ENCODE results near the gene C16orf96.

The C16orf96 gene

DNA sequence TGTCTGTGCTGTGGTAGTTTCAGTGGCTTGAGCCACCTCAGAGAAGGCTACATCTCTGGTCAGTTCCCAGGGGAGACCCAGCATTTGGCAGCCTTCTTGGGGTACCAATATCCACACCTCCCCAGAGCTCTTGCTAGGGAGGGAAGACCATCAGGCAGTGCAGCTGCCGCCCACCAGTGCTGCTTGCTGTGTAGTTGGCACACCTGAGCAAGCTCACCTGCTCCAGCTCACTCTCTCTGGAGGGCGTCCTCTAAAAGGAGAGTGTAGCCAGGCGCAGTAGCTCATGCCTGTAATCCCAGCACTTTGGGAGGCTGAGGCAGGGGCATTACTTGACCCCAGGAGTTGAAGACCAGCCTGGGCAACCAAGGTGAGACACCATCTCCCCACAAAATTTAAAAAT lies 47.3 kb upstream of the C16orf96 start:
- Histone ChIP-seq H3K79me2 (ENCODE audit: insufficient read depth, low read length) (no peaks in the 10 kb centered on the region), H3F3A (ENCODE audit: insufficient read depth, low read length) (peaks cover 4% of the 10 kb centered on the region; the same call in 1 of the 2 replicates), H3K4me2 (ENCODE audit: low read length) (no peak overlapping the region), H3K27me3 (ENCODE audit: insufficient read depth, low read length) (no peaks in the 10 kb centered on the region), H3K27ac (ENCODE audit: low read depth, low read length, poor library complexity, severe bottlenecking) (no peak overlapping the region), H3K9me3 (ENCODE audit: low read length) (no peaks in the 10 kb centered on the region), H4K20me1 (ENCODE audit: insufficient read depth, low read length) (no peaks in the 10 kb centered on the region), H3K9ac (ENCODE audit: low read length) (no peak overlapping the region), H3K36me3 (ENCODE audit: insufficient read depth, low read length) (peaks cover 62% of the 10 kb centered on the region), H3K9me2 (ENCODE audit: low read depth, low read length) (no peaks in the 10 kb centered on the region), H3K4me3 (ENCODE audit: low read depth, low read length, poor library complexity, severe bottlenecking) (no peak overlapping the region), H3K4me1 (ENCODE audit: insufficient read depth, low read length, severe bottlenecking) (peaks cover 20% of the 10 kb centered on the region), H2AFZ (ENCODE audit: low read length) (no peak overlapping the region)
- TF ChIP-seq, protein P1, sequence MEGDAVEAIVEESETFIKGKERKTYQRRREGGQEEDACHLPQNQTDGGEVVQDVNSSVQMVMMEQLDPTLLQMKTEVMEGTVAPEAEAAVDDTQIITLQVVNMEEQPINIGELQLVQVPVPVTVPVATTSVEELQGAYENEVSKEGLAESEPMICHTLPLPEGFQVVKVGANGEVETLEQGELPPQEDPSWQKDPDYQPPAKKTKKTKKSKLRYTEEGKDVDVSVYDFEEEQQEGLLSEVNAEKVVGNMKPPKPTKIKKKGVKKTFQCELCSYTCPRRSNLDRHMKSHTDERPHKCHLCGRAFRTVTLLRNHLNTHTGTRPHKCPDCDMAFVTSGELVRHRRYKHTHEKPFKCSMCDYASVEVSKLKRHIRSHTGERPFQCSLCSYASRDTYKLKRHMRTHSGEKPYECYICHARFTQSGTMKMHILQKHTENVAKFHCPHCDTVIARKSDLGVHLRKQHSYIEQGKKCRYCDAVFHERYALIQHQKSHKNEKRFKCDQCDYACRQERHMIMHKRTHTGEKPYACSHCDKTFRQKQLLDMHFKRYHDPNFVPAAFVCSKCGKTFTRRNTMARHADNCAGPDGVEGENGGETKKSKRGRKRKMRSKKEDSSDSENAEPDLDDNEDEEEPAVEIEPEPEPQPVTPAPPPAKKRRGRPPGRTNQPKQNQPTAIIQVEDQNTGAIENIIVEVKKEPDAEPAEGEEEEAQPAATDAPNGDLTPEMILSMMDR (IDR thresholded peaks at IDR 0.05; ENCODE audit: low read length), result no peak

DNA sequence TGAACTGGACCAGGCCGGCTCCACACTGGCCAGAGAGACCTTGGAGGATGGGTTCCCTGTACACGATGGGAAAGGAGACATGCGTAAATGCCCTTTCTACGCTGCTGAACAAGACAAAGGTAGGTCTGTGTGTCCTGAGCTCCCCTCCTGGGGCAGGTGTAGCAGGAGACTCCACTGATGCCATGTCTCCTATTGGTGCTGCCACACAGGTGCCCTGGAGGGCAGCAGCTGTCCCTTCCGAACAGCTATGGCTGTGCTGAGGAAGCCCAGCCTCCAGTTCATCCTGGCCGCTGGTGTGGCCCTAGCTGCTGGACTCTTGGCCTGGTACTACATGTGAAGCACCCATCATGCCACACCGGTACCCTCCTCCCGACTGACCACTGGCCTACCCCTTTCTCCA lies 46.7 kb upstream of the C16orf96 start:
- Histone ChIP-seq H3K4me3 (ENCODE audit: low read depth, low read length, poor library complexity, severe bottlenecking) (no peak overlapping the region), H3K9me3 (ENCODE audit: low read length) (no peaks in the 10 kb centered on the region), H3K27me3 (ENCODE audit: insufficient read depth, low read length) (no peaks in the 10 kb centered on the region), H3K9me2 (ENCODE audit: low read depth, low read length) (no peaks in the 10 kb centered on the region), H3K36me3 (ENCODE audit: insufficient read depth, low read length) (peaks cover 62% of the 10 kb centered on the region), H3K4me1 (ENCODE audit: insufficient read depth, low read length, severe bottlenecking) (peaks cover 18% of the 10 kb centered on the region), H2AFZ (ENCODE audit: low read length) (no peak overlapping the region), H3F3A (ENCODE audit: insufficient read depth, low read length) (peaks cover 4% of the 10 kb centered on the region; the same call in 1 of the 2 replicates), H3K9ac (ENCODE audit: low read length) (no peak overlapping the region), H3K4me2 (ENCODE audit: low read length) (no peak overlapping the region), H4K20me1 (ENCODE audit: insufficient read depth, low read length) (no peaks in the 10 kb centered on the region), H3K79me2 (ENCODE audit: insufficient read depth, low read length) (no peaks in the 10 kb centered on the region), H3K27ac (ENCODE audit: low read depth, low read length, poor library complexity, severe bottlenecking) (no peak overlapping the region)
- TF ChIP-seq EZH2 (IDR thresholded peaks at IDR 0.05; ENCODE audit: borderline replicate concordance, low read length), result no peak
- TF ChIP-seq, protein P1 (IDR thresholded peaks at IDR 0.05; ENCODE audit: low read length), result no peak

DNA sequence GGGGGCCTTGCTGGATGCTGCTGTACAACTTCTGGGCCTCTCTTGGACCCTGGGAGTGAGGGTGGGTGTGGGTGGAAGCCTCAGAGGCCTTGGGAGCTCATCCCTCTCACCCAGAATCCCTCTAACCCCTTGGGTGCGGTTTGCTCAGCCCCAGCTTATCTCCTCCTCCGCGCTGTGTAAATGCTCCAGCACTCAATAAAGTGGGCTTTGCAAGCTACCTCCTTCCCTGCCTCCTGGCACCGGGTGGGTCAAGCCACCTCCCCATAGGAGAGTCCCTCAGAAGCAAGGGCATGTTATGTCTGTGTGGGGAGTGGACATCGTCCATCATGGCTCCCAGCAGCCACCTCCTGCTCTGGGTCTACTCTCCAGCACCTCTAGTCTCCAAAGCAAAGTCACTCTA lies 46.0 kb upstream of the C16orf96 start:
- Histone ChIP-seq H3F3A (ENCODE audit: insufficient read depth, low read length) (peaks cover under 1% of the 10 kb centered on the region; the same call in 1 of the 2 replicates), H3K4me1 (ENCODE audit: insufficient read depth, low read length, severe bottlenecking) (peaks cover 12% of the 10 kb centered on the region), H3K4me3 (ENCODE audit: low read depth, low read length, poor library complexity, severe bottlenecking) (no peak overlapping the region), H3K4me2 (ENCODE audit: low read length) (no peak overlapping the region), H3K27me3 (ENCODE audit: insufficient read depth, low read length) (no peaks in the 10 kb centered on the region), H3K79me2 (ENCODE audit: insufficient read depth, low read length) (no peaks in the 10 kb centered on the region), H3K9me3 (ENCODE audit: low read length) (no peaks in the 10 kb centered on the region), H2AFZ (ENCODE audit: low read length) (no peak overlapping the region), H3K9ac (ENCODE audit: low read length) (no peak overlapping the region), H3K9me2 (ENCODE audit: low read depth, low read length) (no peaks in the 10 kb centered on the region), H3K27ac (ENCODE audit: low read depth, low read length, poor library complexity, severe bottlenecking) (no peak overlapping the region), H3K36me3 (ENCODE audit: insufficient read depth, low read length) (peaks cover 62% of the 10 kb centered on the region), H4K20me1 (ENCODE audit: insufficient read depth, low read length) (no peaks in the 10 kb centered on the region)
- TF ChIP-seq, protein P1 (IDR thresholded peaks at IDR 0.05; ENCODE audit: low read length), result no peak
- TF ChIP-seq EZH2 (IDR thresholded peaks at IDR 0.05; ENCODE audit: borderline replicate concordance, low read length), result no peak

Measured in OCI-LY1 (cell line).